Measurements from ENCODE around the gene PALLD. TPM values are rescaled to one million over a fixed set of nuclear protein-coding genes. Genes with fewer than 3 reads are reported as not detected.

Gene PALLD
- polyA plus RNA-seq, 1 donor from 2014 or later: 20.5 TPM

DNA sequence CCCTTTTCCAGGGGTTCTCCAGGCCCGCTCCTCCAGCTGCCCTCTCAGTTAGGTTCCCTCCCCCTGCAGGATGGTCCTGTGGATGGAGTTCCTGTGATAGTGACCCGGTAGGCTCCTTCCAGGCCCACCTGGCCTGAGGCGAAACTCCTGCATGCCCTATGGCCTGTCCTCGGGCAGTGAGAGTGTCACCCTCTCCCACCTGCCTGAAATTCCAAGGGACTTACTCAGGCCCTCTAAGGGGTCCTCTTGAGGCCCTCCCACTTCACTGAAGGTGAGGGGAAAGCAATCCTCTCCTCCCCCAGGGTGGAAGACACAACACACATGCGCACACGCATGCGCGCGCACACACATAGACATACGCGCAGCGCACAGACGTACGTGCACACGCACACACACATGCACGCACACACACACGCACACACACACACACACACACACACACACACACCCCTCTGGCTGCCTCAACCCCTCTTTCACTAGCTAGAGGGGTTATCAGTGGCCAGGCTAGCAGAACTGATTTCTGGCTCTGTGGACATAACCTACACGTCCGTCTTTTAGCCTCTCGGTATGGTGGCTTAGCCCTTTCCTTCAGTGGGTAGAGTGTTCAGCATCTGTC is 297.3 kb downstream of the PALLD start:
- H3K4me3 ChIP-seq (ENCODE audit: low read length): no peak overlapping the region
- H3K27ac ChIP-seq (ENCODE audit: low read length): no peak overlapping the region
- no peaks in the 10 kb centered on the region for H3K27me3 ChIP-seq (ENCODE audit: insufficient read depth, low read depth, low read length)
- no peak for TF ChIP-seq TAF1 (IDR thresholded peaks at IDR 0.05; ENCODE audit: low read depth)
- TF ChIP-seq, protein P1, sequence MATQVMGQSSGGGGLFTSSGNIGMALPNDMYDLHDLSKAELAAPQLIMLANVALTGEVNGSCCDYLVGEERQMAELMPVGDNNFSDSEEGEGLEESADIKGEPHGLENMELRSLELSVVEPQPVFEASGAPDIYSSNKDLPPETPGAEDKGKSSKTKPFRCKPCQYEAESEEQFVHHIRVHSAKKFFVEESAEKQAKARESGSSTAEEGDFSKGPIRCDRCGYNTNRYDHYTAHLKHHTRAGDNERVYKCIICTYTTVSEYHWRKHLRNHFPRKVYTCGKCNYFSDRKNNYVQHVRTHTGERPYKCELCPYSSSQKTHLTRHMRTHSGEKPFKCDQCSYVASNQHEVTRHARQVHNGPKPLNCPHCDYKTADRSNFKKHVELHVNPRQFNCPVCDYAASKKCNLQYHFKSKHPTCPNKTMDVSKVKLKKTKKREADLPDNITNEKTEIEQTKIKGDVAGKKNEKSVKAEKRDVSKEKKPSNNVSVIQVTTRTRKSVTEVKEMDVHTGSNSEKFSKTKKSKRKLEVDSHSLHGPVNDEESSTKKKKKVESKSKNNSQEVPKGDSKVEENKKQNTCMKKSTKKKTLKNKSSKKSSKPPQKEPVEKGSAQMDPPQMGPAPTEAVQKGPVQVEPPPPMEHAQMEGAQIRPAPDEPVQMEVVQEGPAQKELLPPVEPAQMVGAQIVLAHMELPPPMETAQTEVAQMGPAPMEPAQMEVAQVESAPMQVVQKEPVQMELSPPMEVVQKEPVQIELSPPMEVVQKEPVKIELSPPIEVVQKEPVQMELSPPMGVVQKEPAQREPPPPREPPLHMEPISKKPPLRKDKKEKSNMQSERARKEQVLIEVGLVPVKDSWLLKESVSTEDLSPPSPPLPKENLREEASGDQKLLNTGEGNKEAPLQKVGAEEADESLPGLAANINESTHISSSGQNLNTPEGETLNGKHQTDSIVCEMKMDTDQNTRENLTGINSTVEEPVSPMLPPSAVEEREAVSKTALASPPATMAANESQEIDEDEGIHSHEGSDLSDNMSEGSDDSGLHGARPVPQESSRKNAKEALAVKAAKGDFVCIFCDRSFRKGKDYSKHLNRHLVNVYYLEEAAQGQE (IDR thresholded peaks at IDR 0.05; ENCODE audit: borderline replicate concordance): no peak
- TF ChIP-seq EZH2 (IDR thresholded peaks at IDR 0.05; ENCODE audit: borderline replicate concordance, insufficient read depth, low read length, poor library complexity, severe bottlenecking): no peak
- no peaks in the 10 kb centered on the region for H3F3A ChIP-seq (ENCODE audit: insufficient read depth, low read length, poor library complexity, severe bottlenecking)
- no peak overlapping the region for H2AFZ ChIP-seq (ENCODE audit: low read depth, low read length)
- no peaks in the 10 kb centered on the region for H3K9me2 ChIP-seq (ENCODE audit: insufficient read depth, low read length)
- H3K9ac ChIP-seq (ENCODE audit: low read length): no peak overlapping the region
- no peaks in the 10 kb centered on the region for H3K9me3 ChIP-seq (ENCODE audit: low read length)
- H4K20me1 ChIP-seq (ENCODE audit: insufficient read depth): no peaks in the 10 kb centered on the region
- no peaks in the 10 kb centered on the region for H3K36me3 ChIP-seq (ENCODE audit: insufficient read depth, low read length)
- H3K4me2 ChIP-seq (ENCODE audit: low read length): no peak overlapping the region
- H3K79me2 ChIP-seq (replicated peaks; ENCODE audit: insufficient read depth, low read length): no peaks in the 10 kb centered on the region

DNA sequence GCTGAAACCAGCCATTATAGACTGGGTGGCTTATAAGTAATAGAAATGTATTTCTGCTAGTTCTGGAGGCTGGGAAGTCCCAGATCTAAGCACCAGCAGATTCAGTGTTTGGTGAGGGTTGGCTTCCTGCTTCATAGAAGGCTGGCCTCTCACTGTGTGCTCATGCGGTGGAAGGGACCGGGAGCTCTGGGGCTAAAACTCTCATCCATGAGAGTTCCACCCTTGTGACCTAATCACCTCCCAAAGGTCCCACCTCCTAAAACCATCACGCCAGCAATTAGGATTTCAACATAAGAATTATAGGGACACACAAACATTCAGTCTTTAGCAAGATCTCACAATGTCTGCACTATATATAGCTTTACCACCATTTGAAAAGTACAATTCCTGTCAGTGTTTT is 298.0 kb downstream of the PALLD start:
- H3K4me2 ChIP-seq (ENCODE audit: low read length): no peak overlapping the region
- no peaks in the 10 kb centered on the region for H3K9me2 ChIP-seq (ENCODE audit: insufficient read depth, low read length)
- no peaks in the 10 kb centered on the region for H3K36me3 ChIP-seq (ENCODE audit: insufficient read depth, low read length)
- H3K27ac ChIP-seq (ENCODE audit: low read length): no peak overlapping the region
- no peak overlapping the region for H3K9ac ChIP-seq (ENCODE audit: low read length)
- H4K20me1 ChIP-seq (ENCODE audit: insufficient read depth): no peaks in the 10 kb centered on the region
- H2AFZ ChIP-seq (ENCODE audit: low read depth, low read length): no peak overlapping the region
- H3K9me3 ChIP-seq (ENCODE audit: low read length): no peaks in the 10 kb centered on the region
- TF ChIP-seq MXI1 (conservative IDR thresholded peaks at IDR 0.05; ENCODE audit: poor library complexity, severe bottlenecking) (no peak), EP300 (conservative IDR thresholded peaks at IDR 0.05; ENCODE audit: poor library complexity, severe bottlenecking) (no peak), TAF1 (IDR thresholded peaks at IDR 0.05; ENCODE audit: low read depth) (no peak), EZH2 (IDR thresholded peaks at IDR 0.05; ENCODE audit: borderline replicate concordance, insufficient read depth, low read length, poor library complexity, severe bottlenecking) (no peak), SMC3 (conservative IDR thresholded peaks at IDR 0.05; ENCODE audit: poor library complexity) (no peak), RAD21 (conservative IDR thresholded peaks at IDR 0.05) (no peak), POLR2AphosphoS5 (IDR thresholded peaks at IDR 0.05) (no peak)
- TF ChIP-seq, protein P1 (IDR thresholded peaks at IDR 0.05; ENCODE audit: borderline replicate concordance): no peak
- TF ChIP-seq, protein P2, sequence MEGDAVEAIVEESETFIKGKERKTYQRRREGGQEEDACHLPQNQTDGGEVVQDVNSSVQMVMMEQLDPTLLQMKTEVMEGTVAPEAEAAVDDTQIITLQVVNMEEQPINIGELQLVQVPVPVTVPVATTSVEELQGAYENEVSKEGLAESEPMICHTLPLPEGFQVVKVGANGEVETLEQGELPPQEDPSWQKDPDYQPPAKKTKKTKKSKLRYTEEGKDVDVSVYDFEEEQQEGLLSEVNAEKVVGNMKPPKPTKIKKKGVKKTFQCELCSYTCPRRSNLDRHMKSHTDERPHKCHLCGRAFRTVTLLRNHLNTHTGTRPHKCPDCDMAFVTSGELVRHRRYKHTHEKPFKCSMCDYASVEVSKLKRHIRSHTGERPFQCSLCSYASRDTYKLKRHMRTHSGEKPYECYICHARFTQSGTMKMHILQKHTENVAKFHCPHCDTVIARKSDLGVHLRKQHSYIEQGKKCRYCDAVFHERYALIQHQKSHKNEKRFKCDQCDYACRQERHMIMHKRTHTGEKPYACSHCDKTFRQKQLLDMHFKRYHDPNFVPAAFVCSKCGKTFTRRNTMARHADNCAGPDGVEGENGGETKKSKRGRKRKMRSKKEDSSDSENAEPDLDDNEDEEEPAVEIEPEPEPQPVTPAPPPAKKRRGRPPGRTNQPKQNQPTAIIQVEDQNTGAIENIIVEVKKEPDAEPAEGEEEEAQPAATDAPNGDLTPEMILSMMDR (IDR thresholded peaks at IDR 0.05; ENCODE audit: poor library complexity, severe bottlenecking): no peak
- H3F3A ChIP-seq (ENCODE audit: insufficient read depth, low read length, poor library complexity, severe bottlenecking): no peaks in the 10 kb centered on the region
- no peak overlapping the region for H3K4me3 ChIP-seq (ENCODE audit: low read length)
- H3K27me3 ChIP-seq (ENCODE audit: insufficient read depth, low read depth, low read length): no peaks in the 10 kb centered on the region
- no peaks in the 10 kb centered on the region for H3K79me2 ChIP-seq (replicated peaks; ENCODE audit: insufficient read depth, low read length)
